GM12872 (cell line): ENCODE data around the gene TIMM22.

Source experiments
- TF ChIP-seq, protein P1 (sequence below): IDR thresholded peaks from 3 replicates; pipeline ENCODE4 v1.5.1; 2011; ENCODE audit warnings: low read depth, mild to moderate bottlenecking, low read length, moderate library complexity; ENCODE audit not compliant: insufficient read depth

Gene TIMM22

GRCh38 chr17:996554-997344, at the start of gene TIMM22:
Gene TIMM22 (plus strand): TSS chr17:997129. CDS start chr17:997143, 14 bp downstream.
- TF ChIP-seq, protein P1, sequence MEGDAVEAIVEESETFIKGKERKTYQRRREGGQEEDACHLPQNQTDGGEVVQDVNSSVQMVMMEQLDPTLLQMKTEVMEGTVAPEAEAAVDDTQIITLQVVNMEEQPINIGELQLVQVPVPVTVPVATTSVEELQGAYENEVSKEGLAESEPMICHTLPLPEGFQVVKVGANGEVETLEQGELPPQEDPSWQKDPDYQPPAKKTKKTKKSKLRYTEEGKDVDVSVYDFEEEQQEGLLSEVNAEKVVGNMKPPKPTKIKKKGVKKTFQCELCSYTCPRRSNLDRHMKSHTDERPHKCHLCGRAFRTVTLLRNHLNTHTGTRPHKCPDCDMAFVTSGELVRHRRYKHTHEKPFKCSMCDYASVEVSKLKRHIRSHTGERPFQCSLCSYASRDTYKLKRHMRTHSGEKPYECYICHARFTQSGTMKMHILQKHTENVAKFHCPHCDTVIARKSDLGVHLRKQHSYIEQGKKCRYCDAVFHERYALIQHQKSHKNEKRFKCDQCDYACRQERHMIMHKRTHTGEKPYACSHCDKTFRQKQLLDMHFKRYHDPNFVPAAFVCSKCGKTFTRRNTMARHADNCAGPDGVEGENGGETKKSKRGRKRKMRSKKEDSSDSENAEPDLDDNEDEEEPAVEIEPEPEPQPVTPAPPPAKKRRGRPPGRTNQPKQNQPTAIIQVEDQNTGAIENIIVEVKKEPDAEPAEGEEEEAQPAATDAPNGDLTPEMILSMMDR: peak; percentile 92

- TF ChIP-seq, protein P1: no peak
Observed at GRCh38 chr17:948284-948852, 48.6 kb upstream of the TIMM22 start.

GRCh38 chr17:949623-950303, 47.2 kb upstream of the TIMM22 start:
- TF ChIP-seq, protein P1: no peak

- TF ChIP-seq, protein P1: no peak
Observed at GRCh38 chr17:951325-952132, 45.4 kb upstream of the TIMM22 start.

DNA sequence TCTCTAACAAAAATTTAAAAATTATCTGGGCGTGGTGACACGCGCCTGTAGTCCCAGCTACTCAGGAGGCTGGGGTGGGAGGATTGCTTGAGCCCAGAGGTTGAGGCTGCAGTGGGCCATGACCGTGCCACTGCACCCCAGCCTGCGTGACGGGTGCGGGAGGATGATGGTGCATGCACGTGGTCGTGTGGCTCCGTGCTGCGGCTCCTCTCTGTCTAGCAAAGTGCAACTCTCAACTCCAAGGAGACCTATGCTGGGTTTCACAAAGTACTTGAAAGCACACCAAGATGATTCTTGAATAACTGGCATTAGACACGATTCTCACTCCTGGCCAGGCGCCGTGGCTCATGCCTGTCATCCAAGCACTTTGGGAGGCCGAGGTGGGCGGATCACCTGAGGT, 43.2 kb upstream of the TIMM22 start:
- TF ChIP-seq, protein P1: no peak

- TF ChIP-seq, protein P1: no peak
Observed at GRCh38 chr17:954431-955164, 42.3 kb upstream of the TIMM22 start.
